Fibroblast of pulmonary artery (primary cell): ENCODE measurements around the gene AOPEP.

ENCODE experiments used
- DNase-seq: peaks from one replicate; pipeline ENCODE4 v3.0.0-alpha.2; 2010; ENCODE audit warnings: low read depth
- H3K4me3 ChIP-seq: replicated peaks from 2 replicates; pipeline ENCODE4 v1.5.1; 2011; ENCODE audit warnings: low read depth, mild to moderate bottlenecking, control low read depth, low read length, moderate library complexity
- CTCF ChIP-seq: IDR thresholded peaks from 2 replicates; pipeline ENCODE4 v1.5.1; 2011; ENCODE audit warnings: mild to moderate bottlenecking, control low read depth, low read length, inconsistent platforms; ENCODE audit errors: missing control alignments

The AOPEP gene

GRCh38 chr9:94743035-94743954, 16.8 kb downstream of the AOPEP start:
- no peak for TF ChIP-seq CTCF
- DNase-seq: peak; percentile 57

GRCh38 chr9:94745806-94746540, 19.5 kb downstream of the AOPEP start:
- H3K4me3 ChIP-seq: no peak overlapping the region
- no peak for DNase-seq
- TF ChIP-seq CTCF: no peak

More at GRCh38 chr9:94743035-94743954, 16.8 kb downstream of the AOPEP start:
- H3K4me3 ChIP-seq: no peak overlapping the region

- DNase-seq: no peak
- no peak for TF ChIP-seq CTCF
- no peak overlapping the region for H3K4me3 ChIP-seq
These were observed 20.3 kb downstream of the AOPEP start for GRCh38 chr9:94746541-94747370.

- DNase-seq: no peak
- H3K4me3 ChIP-seq: no peak overlapping the region
- TF ChIP-seq CTCF: no peak
These were observed 28.5 kb downstream of the AOPEP start for GRCh38 chr9:94754976-94755475.

- H3K4me3 ChIP-seq: no peak overlapping the region
- peak; percentile 58 for DNase-seq
These were observed 30.7 kb downstream of the AOPEP start for GRCh38 chr9:94757158-94757557.

More at GRCh38 chr9:94757158-94757557, 30.7 kb downstream of the AOPEP start:
- no peak for TF ChIP-seq CTCF
